HepG2 (cell line): ENCODE data around the gene NYNRIN. TPM values are rescaled to one million over a fixed set of nuclear protein-coding genes. Genes with fewer than 3 reads are reported as not detected.

Experiments
- ARID5B ChIP-seq: IDR thresholded peaks from 2 replicates; pipeline ENCODE4 v1.4.0; 2020; ENCODE audit warnings: mild to moderate bottlenecking, missing genetic modification reagents
- ISL2 ChIP-seq: sonication (generic); formaldehyde crosslinking; IDR thresholded peaks from 2 replicates; pipeline ENCODE4 v1.5.0; 2020; ENCODE audit warnings: missing genetic modification reagents
- RBM39 ChIP-seq: fragments of 200-400 bp; formaldehyde crosslinking; IDR thresholded peaks from one replicate; pipeline ENCODE4 v1.6.1; 2018; ENCODE audit warnings: antibody characterized with exemption, mild to moderate bottlenecking, low read depth, low read length; ENCODE audit not compliant: poor library complexity, severe bottlenecking
- SMC3 ChIP-seq: IDR thresholded peaks from 2 replicates; pipeline ENCODE4 v1.6.1; 2011; ENCODE audit warnings: low read length, improper control_type of control experiment
- SNRNP70 ChIP-seq: fragments of 200-400 bp; formaldehyde crosslinking; IDR thresholded peaks from 2 replicates; pipeline ENCODE4 v1.6.1; 2017; ENCODE audit warnings: mild to moderate bottlenecking, low read depth, low read length, moderate library complexity
- TCF7L2 ChIP-seq: IDR thresholded peaks from 2 replicates; pipeline ENCODE4 v1.6.1; 2011; ENCODE audit warnings: mild to moderate bottlenecking, low read depth, low read length, moderate library complexity
- ZNF253 ChIP-seq: sonication (generic); formaldehyde crosslinking; IDR thresholded peaks from 2 replicates; pipeline ENCODE4 v1.8.0; 2022; ENCODE audit warnings: mild to moderate bottlenecking, missing genetic modification reagents, borderline replicate concordance
- ZNF34 ChIP-seq: sonication (generic); formaldehyde crosslinking; IDR thresholded peaks from 2 replicates; pipeline ENCODE4 v1.4.0; 2020; ENCODE audit warnings: mild to moderate bottlenecking, missing genetic modification reagents, borderline replicate concordance
- ZNF549 ChIP-seq: sonication (generic); formaldehyde crosslinking; IDR thresholded peaks from 2 replicates; pipeline ENCODE4 v1.5.0; 2020; ENCODE audit warnings: missing genetic modification reagents
- ZNF639 ChIP-seq: conservative IDR thresholded peaks from 2 replicates; pipeline ENCODE4 v1.6.1; 2018; ENCODE audit warnings: missing genetic modification reagents
- ZNF773 ChIP-seq: sonication (generic); formaldehyde crosslinking; IDR thresholded peaks from 2 replicates; pipeline ENCODE4 v1.4.0; 2020; ENCODE audit warnings: missing genetic modification reagents, borderline replicate concordance
- polyA plus RNA-seq, 8 experiments: library from polyadenylated mRNA; depleted of rRNA in 3 of 8; stranded (reverse) in 7 of 8; unstranded in 1 of 8; fragments of >200 nt; fragmentation: Illumina TruSeq in 4 of 8; extraction: Trizol in 4 of 8; gene quantifications; 2 replicates each; pipeline versions ENCODE4 v1.2.1 to v1.2.3, GENCODE V29; 2011 to 2016; ENCODE audit warnings: low read depth in 4 of 8, missing spikeins in 1 of 8, mixed read lengths in 1 of 8; ENCODE audit not compliant: insufficient read depth in 1 of 8
- total RNA-seq, 5 experiments: library from RNA; depleted of rRNA; stranded (reverse); fragments of >200 nt; fragmentation: Illumina TruSeq; extraction: Trizol; gene quantifications; 2 replicates each; pipeline ENCODE4 v1.2.3, GENCODE V29; 2016; ENCODE audit warnings: low read depth in 1 of 5
- TF ChIP-seq, protein P1 (sequence below), 2 experiments: sonication (generic) in 1 of 2; formaldehyde crosslinking in 1 of 2; IDR thresholded peaks; 2 replicates each; pipeline versions ENCODE4 v1.6.1 to v1.9.0; 2014 to 2022; ENCODE audit warnings: antibody characterized with exemption in 1 of 2, borderline replicate concordance in 1 of 2, inconsistent platforms in 1 of 2, low read depth in 1 of 2, missing genetic modification reagents in 1 of 2
- TF ChIP-seq, protein P2 (sequence below): sonication (generic); formaldehyde crosslinking; IDR thresholded peaks from 2 replicates; pipeline ENCODE4 v1.4.0; 2020; ENCODE audit warnings: missing genetic modification reagents, borderline replicate concordance

The NYNRIN gene
- total and polyA plus RNA-seq, 2 of the 13 experiments (the other 11 are each of a cell fraction or from before 2014, with no cell fraction given): 0.63 to 1.1 TPM

- TF ChIP-seq ZNF639 (CRISPR knock-in tag) (peak; percentile 80), TCF7L2 (no peak), ZNF34 (CRISPR knock-in tag) (peak; percentile 90), SMC3 (no peak), SNRNP70 (no peak), RBM39 (peak; percentile 99), ISL2 (CRISPR knock-in tag) (peak; percentile 62), ARID5B (peak; percentile 71), ZNF773 (CRISPR knock-in tag) (no peak; the same call in 1 of the 2 replicates), ZNF253 (CRISPR knock-in tag) (0 out of 2 replicates have a peak, but pooled peaks have one; percentile 12), ZNF549 (CRISPR knock-in tag) (peak; percentile 68; the same call in 1 of the 2 replicates)
- TF ChIP-seq, protein P1, sequence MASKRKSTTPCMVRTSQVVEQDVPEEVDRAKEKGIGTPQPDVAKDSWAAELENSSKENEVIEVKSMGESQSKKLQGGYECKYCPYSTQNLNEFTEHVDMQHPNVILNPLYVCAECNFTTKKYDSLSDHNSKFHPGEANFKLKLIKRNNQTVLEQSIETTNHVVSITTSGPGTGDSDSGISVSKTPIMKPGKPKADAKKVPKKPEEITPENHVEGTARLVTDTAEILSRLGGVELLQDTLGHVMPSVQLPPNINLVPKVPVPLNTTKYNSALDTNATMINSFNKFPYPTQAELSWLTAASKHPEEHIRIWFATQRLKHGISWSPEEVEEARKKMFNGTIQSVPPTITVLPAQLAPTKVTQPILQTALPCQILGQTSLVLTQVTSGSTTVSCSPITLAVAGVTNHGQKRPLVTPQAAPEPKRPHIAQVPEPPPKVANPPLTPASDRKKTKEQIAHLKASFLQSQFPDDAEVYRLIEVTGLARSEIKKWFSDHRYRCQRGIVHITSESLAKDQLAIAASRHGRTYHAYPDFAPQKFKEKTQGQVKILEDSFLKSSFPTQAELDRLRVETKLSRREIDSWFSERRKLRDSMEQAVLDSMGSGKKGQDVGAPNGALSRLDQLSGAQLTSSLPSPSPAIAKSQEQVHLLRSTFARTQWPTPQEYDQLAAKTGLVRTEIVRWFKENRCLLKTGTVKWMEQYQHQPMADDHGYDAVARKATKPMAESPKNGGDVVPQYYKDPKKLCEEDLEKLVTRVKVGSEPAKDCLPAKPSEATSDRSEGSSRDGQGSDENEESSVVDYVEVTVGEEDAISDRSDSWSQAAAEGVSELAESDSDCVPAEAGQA (IDR thresholded peaks at IDR 0.05; ENCODE audit: low read depth): peak; percentile 58; the same call in 1 of the 2 replicates
- TF ChIP-seq, protein P1 (CRISPR knock-in tag; IDR thresholded peaks at IDR 0.05; ENCODE audit: borderline replicate concordance): peak; percentile 84
- TF ChIP-seq, protein P2, sequence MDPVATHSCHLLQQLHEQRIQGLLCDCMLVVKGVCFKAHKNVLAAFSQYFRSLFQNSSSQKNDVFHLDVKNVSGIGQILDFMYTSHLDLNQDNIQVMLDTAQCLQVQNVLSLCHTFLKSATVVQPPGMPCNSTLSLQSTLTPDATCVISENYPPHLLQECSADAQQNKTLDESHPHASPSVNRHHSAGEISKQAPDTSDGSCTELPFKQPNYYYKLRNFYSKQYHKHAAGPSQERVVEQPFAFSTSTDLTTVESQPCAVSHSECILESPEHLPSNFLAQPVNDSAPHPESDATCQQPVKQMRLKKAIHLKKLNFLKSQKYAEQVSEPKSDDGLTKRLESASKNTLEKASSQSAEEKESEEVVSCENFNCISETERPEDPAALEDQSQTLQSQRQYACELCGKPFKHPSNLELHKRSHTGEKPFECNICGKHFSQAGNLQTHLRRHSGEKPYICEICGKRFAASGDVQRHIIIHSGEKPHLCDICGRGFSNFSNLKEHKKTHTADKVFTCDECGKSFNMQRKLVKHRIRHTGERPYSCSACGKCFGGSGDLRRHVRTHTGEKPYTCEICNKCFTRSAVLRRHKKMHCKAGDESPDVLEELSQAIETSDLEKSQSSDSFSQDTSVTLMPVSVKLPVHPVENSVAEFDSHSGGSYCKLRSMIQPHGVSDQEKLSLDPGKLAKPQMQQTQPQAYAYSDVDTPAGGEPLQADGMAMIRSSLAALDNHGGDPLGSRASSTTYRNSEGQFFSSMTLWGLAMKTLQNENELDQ (CRISPR knock-in tag): peak; percentile 64; the same call in 1 of the 2 replicates
Observed at GRCh38 chr14:24442240-24443052, 43.6 kb downstream of the NYNRIN start, which contains the start of gene SDR39U1 (continued).
